Trophoblast cell (in vitro differentiated cells and primary cell): ENCODE measurements around the gene ZBED4.
A peak's percentile ranks its signal among the peaks of the same experiment; 100 is the strongest.

Source experiments
- DNase-seq, 2 donors: peaks; one replicate each; pipeline ENCODE4 v3.0.0-alpha.2; 2016
- H2AFZ ChIP-seq: 2 replicates; pipeline ENCODE4 v1.6.1; 2013; ENCODE audit warnings: low read length, moderate library complexity, mild to moderate bottlenecking; ENCODE audit not compliant: insufficient read depth, poor library complexity
- H2AK5ac ChIP-seq: 2 replicates; pipeline ENCODE4 v1.6.1; 2013; ENCODE audit warnings: mild to moderate bottlenecking, low read length
- H2BK120ac ChIP-seq: 2 replicates; pipeline ENCODE4 v1.6.1; 2013; ENCODE audit warnings: low read length, mild to moderate bottlenecking, moderate library complexity; ENCODE audit not compliant: insufficient read depth, poor library complexity
- H2BK12ac ChIP-seq: 2 replicates; pipeline ENCODE4 v1.6.1; 2013; ENCODE audit warnings: mild to moderate bottlenecking, low read length, moderate library complexity
- H2BK5ac ChIP-seq: 2 replicates; pipeline ENCODE4 v1.6.1; 2013; ENCODE audit warnings: low read length, low read depth, moderate library complexity, mild to moderate bottlenecking; ENCODE audit not compliant: poor library complexity
- H3K14ac ChIP-seq: 2 replicates; pipeline ENCODE4 v1.6.1; 2013; ENCODE audit warnings: mild to moderate bottlenecking, low read length
- H3K18ac ChIP-seq: 2 replicates; pipeline ENCODE4 v1.6.1; 2013; ENCODE audit warnings: mild to moderate bottlenecking, low read length
- H3K23ac ChIP-seq: 2 replicates; pipeline ENCODE4 v1.6.1; 2013; ENCODE audit warnings: low read length
- H3K27ac ChIP-seq: 2 replicates; pipeline ENCODE4 v1.5.1; 2013; ENCODE audit warnings: low read depth, mild to moderate bottlenecking, inconsistent platforms, low read length, moderate library complexity
- H3K27me3 ChIP-seq: 2 replicates; pipeline ENCODE4 v1.6.1; 2013; ENCODE audit warnings: inconsistent platforms, mild to moderate bottlenecking, low read length, moderate library complexity; ENCODE audit not compliant: insufficient read depth
- H3K36me3 ChIP-seq, 2 experiments: 1 replicate in 1 of 2; 2 replicates in 1 of 2; pipeline ENCODE4 v1.6.1; 2013; ENCODE audit warnings: low read length in 2 of 2, mild to moderate bottlenecking in 2 of 2, moderate library complexity in 1 of 2; ENCODE audit not compliant: insufficient read depth in 2 of 2, control insufficient read depth in 1 of 2
- H3K4ac ChIP-seq: 2 replicates; pipeline ENCODE4 v1.6.1; 2013; ENCODE audit warnings: low read depth, mild to moderate bottlenecking, low read length, moderate library complexity
- H3K4me1 ChIP-seq, 2 experiments: 1 replicate in 1 of 2; 2 replicates in 1 of 2; pipeline ENCODE4 v1.6.1; 2013; ENCODE audit warnings: low read length in 2 of 2, mild to moderate bottlenecking in 2 of 2, moderate library complexity in 1 of 2; ENCODE audit not compliant: insufficient read depth in 2 of 2, control insufficient read depth in 1 of 2
- H3K4me2 ChIP-seq: 2 replicates; pipeline ENCODE4 v1.6.1; 2013; ENCODE audit warnings: inconsistent platforms, mild to moderate bottlenecking, low read length, moderate library complexity
- H3K4me3 ChIP-seq: 2 replicates; pipeline ENCODE4 v1.5.1; 2013; ENCODE audit warnings: mild to moderate bottlenecking, low read depth, low read length, inconsistent platforms
- H3K79me1 ChIP-seq: one replicate; pipeline ENCODE4 v1.6.1; 2013; ENCODE audit warnings: low read length
- H3K79me2 ChIP-seq: 2 replicates; pipeline ENCODE4 v1.6.1; 2013; ENCODE audit warnings: low read length, mild to moderate bottlenecking; ENCODE audit not compliant: control insufficient read depth, insufficient read depth, poor library complexity
- H3K9ac ChIP-seq: 2 replicates; pipeline ENCODE4 v1.6.1; 2013; ENCODE audit warnings: mild to moderate bottlenecking, low read length
- H3K9me3 ChIP-seq: 2 replicates; pipeline ENCODE4 v1.6.1; 2013; ENCODE audit warnings: low read depth, mild to moderate bottlenecking, control low read depth, inconsistent platforms, low read length; ENCODE audit not compliant: insufficient read depth
- H4K12ac ChIP-seq: 2 replicates; pipeline ENCODE4 v1.6.1; 2013; ENCODE audit warnings: low read depth, mild to moderate bottlenecking, low read length, moderate library complexity
- H4K8ac ChIP-seq: 2 replicates; pipeline ENCODE4 v1.6.1; 2013; ENCODE audit warnings: low read depth, mild to moderate bottlenecking, low read length, moderate library complexity
- H4K91ac ChIP-seq: one replicate; pipeline ENCODE4 v1.6.1; 2013; ENCODE audit warnings: low read depth, mild to moderate bottlenecking, low read length, moderate library complexity
- WGBS: extraction: QIAGEN DNeasy Blood & Tissue Kit; methylation state at CpG from one replicate; pipeline ENCODE4 v1.1.7; 2013; ENCODE audit warnings: missing lambda C conversion rate; ENCODE audit not compliant: insufficient read length, insufficient coverage; ENCODE audit errors: extremely low coverage; 5-methylcytosine and 5-hydroxymethylcytosine counted together

The ZBED4 gene

GRCh38 chr22:49914256-49914655, 60.6 kb downstream of the ZBED4 start:
- peaks cover 5 to 8% of the 10 kb centered on the region in 2 experiments for H3K4me1 ChIP-seq
- no peak overlapping the region for H2AK5ac ChIP-seq
- no peak overlapping the region for H2AFZ ChIP-seq
- WGBS = no CpG with 5 or more reads among the region's 12 CpGs
- no peak overlapping the region for H3K9ac ChIP-seq
- no peak overlapping the region for H3K4me2 ChIP-seq
- H3K36me3 ChIP-seq = peaks cover 22 to 33% of the 10 kb centered on the region in 2 experiments
- no peak overlapping the region for H3K4me3 ChIP-seq
- H3K9me3 ChIP-seq = no peaks in the 10 kb centered on the region
- H3K14ac ChIP-seq = no peak overlapping the region
- H2BK5ac ChIP-seq = no peak overlapping the region
- no peak overlapping the region for H2BK12ac ChIP-seq
- H3K27ac ChIP-seq = no peak overlapping the region
- H3K79me2 ChIP-seq = peaks cover 8% of the 10 kb centered on the region
- no peaks in the 10 kb centered on the region for H3K27me3 ChIP-seq
- peaks cover 11% of the 10 kb centered on the region for H3K79me1 ChIP-seq
- no peak overlapping the region for H4K91ac ChIP-seq
- no peak overlapping the region for H3K18ac ChIP-seq
- no peak overlapping the region for H3K23ac ChIP-seq
- DNase-seq = no peak
- no peak overlapping the region for H4K12ac ChIP-seq
- no peak overlapping the region for H2BK120ac ChIP-seq
- H3K4ac ChIP-seq = no peak overlapping the region
- no peak overlapping the region for H4K8ac ChIP-seq

- no peak for DNase-seq
- H3K9ac ChIP-seq = no peak overlapping the region
- H2BK120ac ChIP-seq = no peak overlapping the region
- WGBS = no CpG with 5 or more reads among the region's 12 CpGs
- H4K91ac ChIP-seq = no peak overlapping the region
- H3K14ac ChIP-seq = no peak overlapping the region
- peaks cover 8% of the 10 kb centered on the region for H3K79me2 ChIP-seq
- no peak overlapping the region for H4K8ac ChIP-seq
- H2BK12ac ChIP-seq = no peak overlapping the region
- H3K9me3 ChIP-seq = no peaks in the 10 kb centered on the region
- H3K4me2 ChIP-seq = no peak overlapping the region
- no peak overlapping the region for H2AFZ ChIP-seq
- H3K4me3 ChIP-seq = no peak overlapping the region
- H2BK5ac ChIP-seq = no peak overlapping the region
- H3K27ac ChIP-seq = no peak overlapping the region
- peaks cover 11% of the 10 kb centered on the region for H3K79me1 ChIP-seq
- H3K36me3 ChIP-seq = peaks cover 24 to 33% of the 10 kb centered on the region in 2 experiments
- H3K18ac ChIP-seq = no peak overlapping the region
- H4K12ac ChIP-seq = no peak overlapping the region
- H2AK5ac ChIP-seq = no peak overlapping the region
- H3K27me3 ChIP-seq = no peaks in the 10 kb centered on the region
- peaks cover 5 to 12% of the 10 kb centered on the region in 2 experiments for H3K4me1 ChIP-seq
- H3K23ac ChIP-seq = no peak overlapping the region
- no peak overlapping the region for H3K4ac ChIP-seq
Measured at GRCh38 chr22:49915610-49916009, 62.0 kb downstream of the ZBED4 start.

GRCh38 chr22:49916831-49917230, 63.2 kb downstream of the ZBED4 start:
- no peak overlapping the region for H4K12ac ChIP-seq
- no peak overlapping the region for H3K14ac ChIP-seq
- H4K91ac ChIP-seq = no peak overlapping the region
- peak overlapping the region; percentile 11 for H3K9ac ChIP-seq
- H3K4ac ChIP-seq = no peak overlapping the region
- H2BK5ac ChIP-seq = no peak overlapping the region
- no peak overlapping the region for H2AK5ac ChIP-seq
- H4K8ac ChIP-seq = no peak overlapping the region
- peak overlapping the region; percentile 62 for H3K4me2 ChIP-seq
- peaks cover 2% of the 10 kb centered on the region for H3K9me3 ChIP-seq
- peak overlapping the region; percentile 26 for H3K18ac ChIP-seq
- H3K27ac ChIP-seq = no peak overlapping the region
- no peaks in the 10 kb centered on the region for H3K27me3 ChIP-seq
- peaks cover 8% of the 10 kb centered on the region for H3K79me2 ChIP-seq
- peaks cover 31% of the 10 kb centered on the region in 2 experiments for H3K36me3 ChIP-seq
- no peak overlapping the region for H2AFZ ChIP-seq
- H3K4me1 ChIP-seq = peaks cover 5 to 12% of the 10 kb centered on the region in 2 experiments
- no peak for DNase-seq
- no CpG with 5 or more reads among the region's 11 CpGs for WGBS
- peaks cover 11% of the 10 kb centered on the region for H3K79me1 ChIP-seq
- no peak overlapping the region for H2BK120ac ChIP-seq
- no peak overlapping the region for H3K23ac ChIP-seq
- H3K4me3 ChIP-seq = no peak overlapping the region
- no peak overlapping the region for H2BK12ac ChIP-seq

GRCh38 chr22:49917974-49918910, 64.6 kb downstream of the ZBED4 start, which contains the start of the genes ALG12 and CRELD2:
Gene ALG12 (minus strand): TSS chr22:49918438. CDS start chr22:49913765, 4,673 bp downstream.
Gene CRELD2 (plus strand): TSS chr22:49918634. CDS start chr22:49918770, 136 bp downstream.
- Histone ChIP-seq H3K27me3 (no peaks in the 10 kb centered on the region), H4K12ac (peak within 1 kb of the TSS; percentile 95), H4K91ac (peak within 1 kb of the TSS; percentile 93), H3K79me2 (peaks cover 8% of the 10 kb centered on the region), H2BK12ac (no peak within 1 kb of the TSS), H3K27ac (peak within 1 kb of the TSS; percentile 98), H3K9me3 (peaks cover 2% of the 10 kb centered on the region), H2BK120ac (peak within 1 kb of the TSS; percentile 92), H3K23ac (no peak within 1 kb of the TSS), H3K36me3 (peaks cover 20 to 27% of the 10 kb centered on the region in 2 experiments), H3K4me2 (peak within 1 kb of the TSS; percentile 87), H2AK5ac (peak within 1 kb of the TSS; percentile 1), H3K18ac (peak within 1 kb of the TSS; percentile 95), H3K79me1 (peaks cover 11% of the 10 kb centered on the region), H4K8ac (peak within 1 kb of the TSS; percentile 97), H2AFZ (peak within 1 kb of the TSS; percentile 95), H2BK5ac (peak within 1 kb of the TSS; percentile 96), H3K4me3 (peak within 1 kb of the TSS; percentile 89), H3K4me1 (peaks cover 5 to 12% of the 10 kb centered on the region in 2 experiments), H3K14ac (peak within 1 kb of the TSS; percentile 98), H3K4ac (peak within 1 kb of the TSS; percentile 55), H3K9ac (peak within 1 kb of the TSS; percentile 91)
- peak; percentile 95 to 98 for DNase-seq
- no CpG with 5 or more reads among the region's 103 CpGs for WGBS
